COLO668 (cell line): Measurements from ENCODE around the gene INSYN1.

Source experiments
- DNase-seq: peaks from one replicate; lab custom pipeline; 2025; ENCODE audit not compliant: unreplicated experiment; lab: John Stamatoyannopoulos, UW

INSYN1 gene

GRCh38 chr15:73695773-73696640 is 57.1 kb downstream of the INSYN1 start:
- no peak for DNase-seq

GRCh38 chr15:73694419-73694818 is 58.7 kb downstream of the INSYN1 start:
- no peak for DNase-seq

GRCh38 chr15:73691396-73691795 is 61.8 kb downstream of the INSYN1 start:
- no peak for DNase-seq

- no peak for DNase-seq
Observed at GRCh38 chr15:73688455-73688854, 64.7 kb downstream of the INSYN1 start.

GRCh38 chr15:73687351-73687750 is 65.8 kb downstream of the INSYN1 start:
- DNase-seq: no peak

DNA sequence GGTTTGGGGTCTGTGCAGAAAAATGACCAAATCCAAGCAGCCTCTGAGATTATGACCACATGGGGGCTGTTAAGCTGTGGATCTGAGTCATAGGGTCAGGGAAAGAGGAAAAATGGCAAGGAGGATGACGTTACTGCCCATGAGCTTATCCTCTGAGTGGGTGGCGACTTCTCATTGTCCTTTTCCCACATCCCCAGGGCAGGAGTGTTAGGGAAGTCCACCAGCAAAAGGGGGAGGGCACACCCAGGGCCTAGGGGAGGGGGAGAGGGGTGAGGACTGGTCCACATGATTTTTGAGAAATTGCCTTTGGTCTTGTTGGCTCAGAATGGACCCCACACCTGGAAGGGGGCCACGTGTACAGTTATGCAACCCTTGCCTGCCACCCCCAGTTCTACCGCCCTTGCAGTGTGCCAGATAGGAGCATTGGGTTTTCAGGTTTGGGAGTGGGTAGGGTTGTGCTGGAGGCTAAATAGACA is 66.3 kb downstream of the INSYN1 start:
- no peak for DNase-seq

GRCh38 chr15:73685981-73686380 is 67.2 kb downstream of the INSYN1 start:
- DNase-seq: no peak
